ENCODE measurements around the gene ABHD2.

GRCh38 chr15:89184886-89185526, 96.8 kb downstream of the ABHD2 start:
- no peak for TF ChIP-seq CTCF (IDR thresholded peaks at IDR 0.05)
- no peak for TF ChIP-seq ZFX (IDR thresholded peaks at IDR 0.05; ENCODE audit: borderline replicate concordance)

Measured in 22Rv1 (cell line).